ENCODE measurements around the gene HSPB2. TPM values are rescaled to one million over a fixed set of nuclear protein-coding genes. Genes with fewer than 3 reads are reported as not detected.

The HSPB2 gene
- total and polyA plus RNA-seq, 2 of the 4 experiments (the other 2 are of a cell fraction), result 0.18 to 0.55 TPM

DNA sequence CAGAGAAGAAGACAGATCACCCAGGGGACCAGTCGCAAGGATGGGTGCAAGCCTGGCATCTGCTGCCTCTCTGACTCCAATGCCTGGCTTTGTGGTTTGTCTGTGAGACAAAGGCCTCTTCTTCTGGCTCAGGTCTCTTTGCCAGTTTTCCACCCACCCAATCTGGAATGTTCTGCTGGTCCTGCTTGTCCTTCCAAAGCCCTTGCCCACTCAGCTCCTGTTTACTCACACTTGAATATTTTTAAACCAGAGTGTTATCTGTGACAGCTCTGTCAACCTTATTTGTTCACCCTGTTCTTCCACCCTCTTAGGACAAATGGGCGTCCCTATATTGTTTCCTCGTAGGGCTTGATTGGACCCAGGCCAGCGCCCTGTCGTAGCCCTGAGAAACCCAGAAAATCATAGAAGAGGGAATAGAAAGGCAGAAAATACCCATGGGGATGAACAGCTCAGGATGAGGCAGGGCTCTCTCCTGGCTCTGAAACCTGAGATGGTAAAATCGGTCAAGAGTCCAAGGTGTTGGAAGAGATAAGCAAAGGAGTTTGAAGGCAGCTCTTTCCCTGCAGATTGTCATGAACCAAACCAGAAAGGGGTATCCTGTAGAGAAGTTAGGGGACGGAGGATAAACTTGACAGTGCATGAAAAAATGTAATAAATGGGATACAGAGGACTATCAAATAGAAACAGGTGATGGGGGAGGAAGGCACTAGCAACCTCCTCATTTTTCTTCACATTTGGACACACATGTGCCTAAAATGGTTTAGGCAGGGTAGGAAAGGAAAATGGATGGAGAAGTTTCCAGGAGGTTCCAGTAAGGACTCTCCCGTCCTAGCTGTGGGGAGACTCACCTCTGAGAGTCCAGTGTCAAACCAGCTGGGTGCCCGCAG lies 1.6 kb upstream of the HSPB2 start (continued):
- TF ChIP-seq MAFK (IDR thresholded peaks at IDR 0.05; ENCODE audit: low read depth, low read length) (no peak), BHLHE40 (IDR thresholded peaks at IDR 0.05; ENCODE audit: low read depth, low read length) (no peak), RCOR1 (IDR thresholded peaks at IDR 0.05; ENCODE audit: insufficient replicate concordance, low read length) (no peak)

Measured in IMR-90 (cell line).